K562 (cell line): ENCODE results near the gene RPL14. TPM values are rescaled to one million over a fixed set of nuclear protein-coding genes. Genes with fewer than 3 reads are reported as not detected.
A peak's percentile ranks its signal among the peaks of the same experiment; 100 is the strongest.

Experiments
- ATAC-seq: fragments of 200-7000 bp; cut with Tn5 transposase; 3 replicates; pipeline ENCODE4 v1.9.1; 2020; ENCODE audit warnings: moderate library complexity
- BruUV-seq: library from RNA; stranded (reverse); fragments of 400-500 nt; replicated peaks from 2 replicates; lab custom pipeline; 2021; lab: Mats Ljungman, UMichigan
- CTCF ChIA-PET: fragments of 300-600 bp; formaldehyde crosslinking; extraction: SDS; loops from one replicate; lab custom pipeline; 2021; ENCODE audit warnings: low intra/inter-chr PET ratio; lab: Yijun Ruan, JAX
- POLR2A ChIA-PET: fragments of 300-600, 350-650 bp; sonication (Branson Sonifier 250); formaldehyde crosslinking; extraction: SDS; loops from one replicate; lab custom pipeline; 2021; ENCODE audit warnings: antibody characterized with exemption, inconsistent platforms; lab: Yijun Ruan, JAX
- DNase-seq, 4 experiments: peaks; one replicate each; pipeline versions ENCODE4 v3.0.0 to v3.0.0-alpha.2; 2011 to 2018; ENCODE audit warnings: low spot score in 3 of 4, mixed read lengths in 3 of 4; ENCODE audit errors: extremely low read depth in 1 of 4
- FAIRE-seq: peaks from 2 replicates; lab custom pipeline; 2011; peaks lifted over from hg19 to GRCh38; lab: Jason Lieb, UNC
- H2AFZ ChIP-seq: 2 replicates; pipeline ENCODE4 v1.6.0; 2011; ENCODE audit warnings: low read depth, low read length, control low read depth, inconsistent platforms
- H3K27ac ChIP-seq: fragments of 200-600 bp; 3 replicates; pipeline ENCODE4 v1.8.0; 2011; ENCODE audit warnings: low read depth, mild to moderate bottlenecking, control low read depth, inconsistent platforms, low read length, moderate library complexity, mixed read lengths; ENCODE audit errors: extremely low read depth
- H3K27me3 ChIP-seq, 2 experiments: fragments of 300-600 bp in 1 of 2; 2 replicates in 1 of 2; 3 replicates in 1 of 2; pipeline versions ENCODE4 v1.6.0 to v1.8.0; 2011; ENCODE audit warnings: inconsistent platforms in 2 of 2, low read length in 2 of 2, mild to moderate bottlenecking in 1 of 2, mixed read lengths in 1 of 2, moderate library complexity in 1 of 2; ENCODE audit not compliant: control insufficient read depth in 2 of 2, insufficient read depth in 2 of 2
- H3K36me3 ChIP-seq: fragments of 300-600 bp; 3 replicates; pipeline ENCODE4 v1.8.0; 2011; ENCODE audit warnings: mild to moderate bottlenecking, low read length, inconsistent platforms; ENCODE audit not compliant: control insufficient read depth, insufficient read depth
- H3K4me1 ChIP-seq, 2 experiments: fragments of 200-600 bp in 1 of 2; replicated peaks in 1 of 2; 2 replicates in 1 of 2; 3 replicates in 1 of 2; pipeline versions ENCODE4 v1.5.1 to v1.8.0; 2011; ENCODE audit warnings: inconsistent platforms in 2 of 2, low read length in 2 of 2, mild to moderate bottlenecking in 1 of 2, mixed read lengths in 1 of 2, moderate library complexity in 1 of 2; ENCODE audit not compliant: control insufficient read depth in 2 of 2, insufficient read depth in 2 of 2
- H3K4me2 ChIP-seq: 2 replicates; pipeline ENCODE4 v1.6.1; 2011; ENCODE audit warnings: low read length, control low read depth, inconsistent platforms, mixed read lengths; ENCODE audit not compliant: insufficient read depth
- H3K4me3 ChIP-seq: fragments of 200-600 bp; sonication (generic), shearing (Covaris generic); 2 replicates; pipeline ENCODE4 v1.5.1; 2016; ENCODE audit warnings: control low read depth, inconsistent platforms
- H3K79me2 ChIP-seq: fragments of 200-600 bp; 3 replicates; pipeline ENCODE4 v1.8.0; 2011; ENCODE audit warnings: low read length, inconsistent platforms; ENCODE audit not compliant: control insufficient read depth, insufficient read depth
- H3K9ac ChIP-seq, 2 experiments: 2 replicates each; pipeline versions ENCODE4 v1.6.0 to v1.6.1; 2011; ENCODE audit warnings: low read depth in 2 of 2, low read length in 2 of 2, control low read depth in 1 of 2, inconsistent platforms in 1 of 2, mild to moderate bottlenecking in 1 of 2, mixed read lengths in 1 of 2; ENCODE audit not compliant: insufficient read depth in 1 of 2
- H3K9me1 ChIP-seq: one replicate; pipeline ENCODE4 v1.6.0; 2011; ENCODE audit warnings: inconsistent platforms, mild to moderate bottlenecking, low read length, moderate library complexity; ENCODE audit not compliant: control insufficient read depth, insufficient read depth
- H3K9me3 ChIP-seq: replicated peaks from 2 replicates; pipeline ENCODE4 v1.5.1; 2011; ENCODE audit warnings: low read depth, low read length, inconsistent platforms; ENCODE audit not compliant: control insufficient read depth, insufficient read depth
- H4K20me1 ChIP-seq: replicated peaks from 2 replicates; pipeline ENCODE4 v1.6.1; 2011; ENCODE audit warnings: low read length, inconsistent platforms, mixed read lengths; ENCODE audit not compliant: control insufficient read depth, insufficient read depth
- CBX2 ChIP-seq: fragments of 200-600 bp; sonication (generic); IDR thresholded peaks from one replicate; pipeline ENCODE4 v1.6.1; 2012; ENCODE audit warnings: mild to moderate bottlenecking, low read length, inconsistent platforms; ENCODE audit not compliant: insufficient read depth, poor library complexity, severe bottlenecking
- CHCHD3 ChIP-seq: fragments of 250-450 bp; sonication (Bioruptor Pico); IDR thresholded peaks from 2 replicates; pipeline ENCODE4 v2.1.2; 2022; ENCODE audit warnings: mild to moderate bottlenecking
- ETV6 ChIP-seq, 3 experiments: fragments of 150-350 bp in 1 of 3; sonication (generic) in 1 of 3; formaldehyde crosslinking in 1 of 3; IDR thresholded peaks; 2 replicates each; pipeline versions ENCODE4 v1.6.1 to v1.8.0; 2014 to 2022; ENCODE audit warnings: borderline replicate concordance in 2 of 3, low read depth in 2 of 3, antibody characterized with exemption in 1 of 3, low read length in 1 of 3, mild to moderate bottlenecking in 1 of 3, missing genetic modification reagents in 1 of 3
- HNRNPH1 ChIP-seq: fragments of 200-400 bp; formaldehyde crosslinking; optimal IDR thresholded peaks from 2 replicates; pipeline ENCODE3; 2017; ENCODE audit warnings: low read depth, mild to moderate bottlenecking, low read length, moderate library complexity
- HNRNPUL1 ChIP-seq: fragments of 200-400 bp; formaldehyde crosslinking; IDR thresholded peaks from 2 replicates; pipeline ENCODE4 v1.6.1; 2017; ENCODE audit warnings: low read length
- ID3 ChIP-seq, 2 experiments: fragments of 250-450 bp in 1 of 2; fragments of 450-650 bp in 1 of 2; sonication (Bioruptor Pico) in 1 of 2; IDR thresholded peaks; 2 replicates each; pipeline versions ENCODE4 v1.6.1 to v1.8.0; 2016 to 2021; ENCODE audit warnings: mild to moderate bottlenecking in 2 of 2, moderate library complexity in 2 of 2, missing compliant biosample characterization in 1 of 2, missing genetic modification characterization in 1 of 2
- JUN ChIP-seq, 2 experiments: sonication (generic) in 1 of 2; formaldehyde crosslinking in 1 of 2; IDR thresholded peaks; 2 replicates each; pipeline versions ENCODE4 v1.6.1 to v1.8.0; 2012 to 2022; ENCODE audit warnings: borderline replicate concordance in 2 of 2, mild to moderate bottlenecking in 2 of 2, improper control_type of control experiment in 1 of 2, low read depth in 1 of 2, low read length in 1 of 2, missing genetic modification reagents in 1 of 2
- MIER1 ChIP-seq: fragments of 450-650 bp; IDR thresholded peaks from 2 replicates; pipeline ENCODE4 v1.6.1; 2016; ENCODE audit warnings: antibody characterized with exemption, mild to moderate bottlenecking, low read depth
- NONO ChIP-seq, 2 experiments: fragments of 200-400 bp in 1 of 2; fragments of 450-650 bp in 1 of 2; formaldehyde crosslinking in 1 of 2; IDR thresholded peaks; 2 replicates each; pipeline ENCODE4 v1.6.1; 2017; ENCODE audit warnings: low read depth in 2 of 2, mild to moderate bottlenecking in 2 of 2, moderate library complexity in 2 of 2, low read length in 1 of 2
- POLR3G ChIP-seq: IDR thresholded peaks from 2 replicates; pipeline ENCODE4 v1.6.1; 2011; ENCODE audit not compliant: insufficient read length, insufficient replicate concordance; ENCODE audit errors: extremely low read depth
- SREBF1 ChIP-seq: fragments of 150-350 bp; IDR thresholded peaks from 2 replicates; pipeline ENCODE4 v1.6.1; 2014; ENCODE audit warnings: antibody characterized with exemption, low read depth, low read length, borderline replicate concordance
- ZNF764 ChIP-seq: fragments of 250-450 bp; sonication (Bioruptor Pico); IDR thresholded peaks from 2 replicates; pipeline ENCODE4 v1.4.0; 2020; ENCODE audit warnings: low read depth, mild to moderate bottlenecking, moderate library complexity
- WGBS: fragments of 100-300 bp; shearing (Covaris generic); methylation state at CpG from one replicate; pipeline ENCODE4 v1.1.6; 2016; ENCODE audit warnings: low coverage, mixed read lengths; ENCODE audit not compliant: insufficient coverage; ENCODE audit errors: missing lambda C conversion rate; 5-methylcytosine and 5-hydroxymethylcytosine counted together
- in situ Hi-C: fragments of 300-500 bp; cut with MboI; formaldehyde crosslinking; loops from 4 replicates; pipeline ENCODE4 v1.15.0; 2018; ENCODE audit warnings: inconsistent platforms, mixed read lengths
- intact Hi-C: fragments of 100-400 bp; cut with micrococcal nuclease; formaldehyde crosslinking; loops from 2 replicates; pipeline ENCODE4 v1.14.2; 2022
- polyA plus RNA-seq, 8 experiments: library from polyadenylated mRNA; depleted of rRNA in 4 of 8; stranded (reverse) in 5 of 8; unstranded in 3 of 8; fragments of >200 nt; fragmentation: Nextera tagmentation in 2 of 8; fragmentation: Illumina TruSeq in 1 of 8; extraction: Ambion mirVana in 2 of 8; extraction: Trizol in 1 of 8; gene quantifications; 2 replicates each; pipeline versions ENCODE4 v1.2.1 to v1.2.3, GENCODE V29; 2011 to 2014; ENCODE audit warnings: inconsistent platforms in 1 of 8, missing spikeins in 1 of 8
- total RNA-seq, 7 experiments: library from RNA; depleted of rRNA in 6 of 7; stranded (reverse); fragments of >200 nt in 6 of 7; fragmentation: Illumina TruSeq in 2 of 7; extraction: Trizol in 2 of 7; gene quantifications; 2 replicates each; pipeline versions ENCODE4 v1.2.1 to v1.2.3, GENCODE V29; 2011 to 2021; ENCODE audit warnings: low replicate concordance in 1 of 7
- TF ChIP-seq, protein P1 (sequence below): fragments of 450-650 bp; IDR thresholded peaks from 2 replicates; pipeline ENCODE4 v1.6.1; 2018; ENCODE audit not compliant: partially characterized antibody

Gene RPL14
- total and polyA plus RNA-seq, 9 of the 15 experiments (the other 6 are each of a cell fraction or from before 2014, with no cell fraction given) = 851 to 4,649 (median 2,133) TPM

- POLR2A ChIA-PET = interaction anchor here (0.6 to 2.9 kb wide), 3 partner anchors 8 to 318 kb away, joined by 3 to 19 read pairs (median 4); partner anchors contain the start of gene ZNF620
- ATAC-seq = peak; percentile 27; the same call in 1 of the 3 replicates
- WGBS = 41% methylated on average over 2 of the region's 2 CpGs
Measured at GRCh38 chr3:40497288-40497687, 40.1 kb downstream of the RPL14 start.

DNA sequence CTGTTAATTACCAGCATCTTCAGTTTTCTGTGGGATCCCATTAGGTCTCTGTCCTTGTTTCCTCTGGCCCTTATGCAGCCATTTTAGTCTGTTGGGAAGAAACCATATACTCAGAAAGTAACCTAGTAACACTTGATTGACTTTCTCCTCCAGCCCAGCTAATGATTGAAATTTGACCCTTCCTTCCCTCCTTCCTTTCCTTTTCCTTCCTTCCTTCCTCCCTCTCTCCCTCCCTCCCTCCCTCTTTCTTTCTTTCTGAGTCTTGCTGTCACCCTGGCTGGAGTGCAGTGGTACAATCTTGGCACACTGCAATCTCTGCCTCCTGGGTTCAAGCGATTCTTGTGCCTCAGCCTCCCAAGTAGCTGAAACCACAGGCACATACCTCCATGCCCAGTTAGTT lies 42.8 kb downstream of the RPL14 start:
- Histone ChIP-seq H3K27me3 (0 out of 5 replicates have a peak, but pooled peaks cover 0 to 3% of the 10 kb centered on the region in 2 experiments), H3K36me3 (no peaks in the 10 kb centered on the region), H3K9me1 (no peaks in the 10 kb centered on the region), H3K79me2 (no peaks in the 10 kb centered on the region), H3K4me2 (no peak overlapping the region), H3K4me3 (no peak overlapping the region), H3K4me1 (no peaks in the 10 kb centered on the region; a peak in 2 of 5 replicates), H3K9ac (no peak overlapping the region), H3K27ac (no peak overlapping the region), H3K9me3 (no peaks in the 10 kb centered on the region), H2AFZ (no peak overlapping the region), H4K20me1 (no peaks in the 10 kb centered on the region)
- intact Hi-C loops = no loop called here
- CTCF ChIA-PET = no interaction called here
- POLR2A ChIA-PET = interaction anchor here (0.7 to 1.0 kb wide), 4 partner anchors 30 to 1260 kb away, joined by 3 read pairs; no protein-coding TSS in a partner anchor
- no peak for TF ChIP-seq POLR3G
- no peak for TF ChIP-seq ID3 (CRISPR knock-in tag; IDR thresholded peaks at IDR 0.05)
- no peak for TF ChIP-seq ID3 (tag; IDR thresholded peaks at IDR 0.05)
- TF ChIP-seq JUN (IDR thresholded peaks at IDR 0.05; ENCODE audit: borderline replicate concordance, low read depth, low read length) = no peak
- TF ChIP-seq JUN (CRISPR knock-in tag; IDR thresholded peaks at IDR 0.05; ENCODE audit: borderline replicate concordance) = no peak
- TF ChIP-seq, protein P1, sequence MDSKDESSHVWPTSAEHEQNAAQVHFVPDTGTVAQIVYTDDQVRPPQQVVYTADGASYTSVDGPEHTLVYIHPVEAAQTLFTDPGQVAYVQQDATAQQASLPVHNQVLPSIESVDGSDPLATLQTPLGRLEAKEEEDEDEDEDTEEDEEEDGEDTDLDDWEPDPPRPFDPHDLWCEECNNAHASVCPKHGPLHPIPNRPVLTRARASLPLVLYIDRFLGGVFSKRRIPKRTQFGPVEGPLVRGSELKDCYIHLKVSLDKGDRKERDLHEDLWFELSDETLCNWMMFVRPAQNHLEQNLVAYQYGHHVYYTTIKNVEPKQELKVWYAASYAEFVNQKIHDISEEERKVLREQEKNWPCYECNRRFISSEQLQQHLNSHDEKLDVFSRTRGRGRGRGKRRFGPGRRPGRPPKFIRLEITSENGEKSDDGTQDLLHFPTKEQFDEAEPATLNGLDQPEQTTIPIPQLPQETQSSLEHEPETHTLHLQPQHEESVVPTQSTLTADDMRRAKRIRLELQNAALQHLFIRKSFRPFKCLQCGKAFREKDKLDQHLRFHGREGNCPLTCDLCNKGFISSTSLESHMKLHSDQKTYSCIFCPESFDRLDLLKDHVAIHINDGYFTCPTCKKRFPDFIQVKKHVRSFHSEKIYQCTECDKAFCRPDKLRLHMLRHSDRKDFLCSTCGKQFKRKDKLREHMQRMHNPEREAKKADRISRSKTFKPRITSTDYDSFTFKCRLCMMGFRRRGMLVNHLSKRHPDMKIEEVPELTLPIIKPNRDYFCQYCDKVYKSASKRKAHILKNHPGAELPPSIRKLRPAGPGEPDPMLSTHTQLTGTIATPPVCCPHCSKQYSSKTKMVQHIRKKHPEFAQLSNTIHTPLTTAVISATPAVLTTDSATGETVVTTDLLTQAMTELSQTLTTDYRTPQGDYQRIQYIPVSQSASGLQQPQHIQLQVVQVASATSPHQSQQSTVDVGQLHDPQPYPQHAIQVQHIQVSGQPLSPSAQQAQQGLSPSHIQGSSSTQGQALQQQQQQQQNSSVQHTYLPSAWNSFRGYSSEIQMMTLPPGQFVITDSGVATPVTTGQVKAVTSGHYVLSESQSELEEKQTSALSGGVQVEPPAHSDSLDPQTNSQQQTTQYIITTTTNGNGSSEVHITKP = peak; percentile 70
- TF ChIP-seq NONO (IDR thresholded peaks at IDR 0.05; ENCODE audit: low read depth in 2 of 2, low read length in 1 of 2) = no peak
- ATAC-seq (no peak), DNase-seq (no peak), FAIRE-seq (no peak)
- 8% methylated on average over 1 of the region's 1 CpG for WGBS
- BruUV-seq = no TSS peak
- in situ Hi-C loops = no loop called here

More at GRCh38 chr3:40497288-40497687, 40.1 kb downstream of the RPL14 start:
- no peak overlapping the region for H3K27ac ChIP-seq
- H3K9ac ChIP-seq = no peak overlapping the region
- CTCF ChIA-PET = no interaction called here
- in situ Hi-C loops = no loop called here
- DNase-seq = no peak
- no peak overlapping the region for H2AFZ ChIP-seq
- H4K20me1 ChIP-seq = no peaks in the 10 kb centered on the region
- TF ChIP-seq HNRNPUL1 (no peak), HNRNPH1 (no peak), ETV6 (IDR thresholded peaks at IDR 0.05; ENCODE audit: borderline replicate concordance in 1 of 2, low read depth in 2 of 2, low read length in 1 of 2) (no peak), ETV6 (CRISPR knock-in tag; IDR thresholded peaks at IDR 0.05; ENCODE audit: borderline replicate concordance) (no peak), ZNF764 (CRISPR knock-in tag) (no peak), SREBF1 (no peak), CHCHD3 (no peak), CBX2 (no peak), MIER1 (no peak)
- H3K4me2 ChIP-seq = no peak overlapping the region
- no peaks in the 10 kb centered on the region for H3K9me3 ChIP-seq
- intact Hi-C loops = no loop called here
- FAIRE-seq = no peak
- no peaks in the 10 kb centered on the region for H3K79me2 ChIP-seq
- H3K27me3 ChIP-seq = 0 out of 5 replicates have a peak, but pooled peaks cover 0 to 3% of the 10 kb centered on the region in 2 experiments
- no peaks in the 10 kb centered on the region for H3K9me1 ChIP-seq
- H3K36me3 ChIP-seq = no peaks in the 10 kb centered on the region
- no TSS peak for BruUV-seq
- H3K4me1 ChIP-seq = no peaks in the 10 kb centered on the region; a peak in 1 of 5 replicates
- H3K4me3 ChIP-seq = no peak overlapping the region
